Activated CD8-positive, alpha-beta memory T cell treated with anti-CD3 and anti-CD28 coated beads for 24 hours (primary cell): Measurements from ENCODE around the gene PLEKHA6.
A peak's percentile ranks its signal among the peaks of the same experiment; 100 is the strongest.

Experiments
- DNase-seq: peaks from one replicate; pipeline ENCODE4 v3.0.0-alpha.2; 2020

PLEKHA6 gene

DNA sequence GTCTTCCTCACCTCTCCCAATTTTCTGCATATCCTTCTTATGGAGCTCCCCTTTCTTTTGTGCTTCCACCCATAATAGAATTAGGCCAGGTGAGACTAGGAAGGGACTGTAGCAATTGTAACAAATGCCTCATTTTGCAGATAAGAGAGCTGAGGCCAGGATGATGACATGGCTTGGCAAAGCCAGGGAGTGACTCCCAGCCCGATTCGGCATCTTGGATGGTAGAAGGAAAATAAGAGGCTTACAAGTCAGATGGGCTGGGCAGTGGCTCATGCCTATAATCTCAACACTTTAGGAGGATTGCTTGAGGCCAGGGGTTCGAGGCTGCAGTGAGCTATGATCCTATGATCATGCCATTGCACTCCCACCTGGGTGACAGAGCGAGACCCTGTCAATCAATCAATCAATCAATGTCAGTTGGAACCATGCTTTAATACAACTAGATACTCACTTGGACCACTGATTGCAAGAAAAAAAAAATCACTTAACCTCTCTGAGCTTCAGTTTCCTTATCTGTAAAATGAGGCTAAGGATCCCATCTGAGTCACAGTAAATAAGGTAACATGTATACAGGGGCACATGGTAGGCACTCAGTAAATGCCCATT lies 51.6 kb downstream of the PLEKHA6 start:
- no peak for DNase-seq

DNA sequence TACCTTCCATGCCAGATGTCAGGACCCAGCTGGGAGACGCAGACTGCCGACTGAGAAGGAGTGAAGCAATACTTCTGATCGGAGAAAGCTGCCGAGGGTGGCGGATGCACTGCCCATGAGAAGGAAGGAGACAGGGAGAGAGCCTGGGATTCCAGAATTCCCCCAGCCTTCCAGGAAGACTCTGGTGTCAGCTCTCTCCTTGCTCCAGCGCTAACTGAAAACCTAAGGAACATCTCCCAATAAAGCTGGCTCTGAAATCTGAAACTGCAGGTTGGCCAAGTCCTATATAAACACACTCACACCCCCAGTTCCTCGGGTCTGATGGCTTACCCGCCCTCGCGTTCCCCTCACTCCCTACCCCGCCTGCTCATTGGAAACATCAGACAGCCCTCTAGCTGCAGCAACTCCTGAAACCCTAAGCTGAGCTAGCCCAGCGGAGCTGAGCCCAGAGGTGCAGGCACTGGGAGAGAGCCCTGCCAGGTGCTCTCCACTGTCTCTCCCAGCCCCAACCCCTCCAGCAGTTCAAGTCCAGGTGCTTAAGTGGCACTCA lies 52.3 kb downstream of the PLEKHA6 start:
- no peak for DNase-seq

DNA sequence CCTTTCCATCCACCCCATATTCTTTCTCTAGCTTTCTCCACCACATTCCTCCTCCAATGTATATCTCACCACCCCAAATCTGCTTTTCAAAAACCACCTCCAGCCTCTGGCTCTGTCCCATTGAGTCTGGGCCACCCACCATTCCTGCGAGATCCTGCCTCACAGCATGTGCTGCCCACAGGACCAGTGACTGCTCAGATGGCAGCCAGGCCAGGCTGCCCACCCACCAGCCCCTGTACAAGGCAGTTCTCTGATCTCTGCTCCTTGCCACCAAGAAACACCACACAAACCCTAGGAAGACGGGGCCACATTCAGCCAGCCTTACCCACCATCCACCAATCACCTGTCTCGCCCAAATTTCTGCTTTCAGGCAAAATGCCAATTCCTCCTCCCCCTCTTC lies 53.7 kb downstream of the PLEKHA6 start:
- DNase-seq, result no peak

DNA sequence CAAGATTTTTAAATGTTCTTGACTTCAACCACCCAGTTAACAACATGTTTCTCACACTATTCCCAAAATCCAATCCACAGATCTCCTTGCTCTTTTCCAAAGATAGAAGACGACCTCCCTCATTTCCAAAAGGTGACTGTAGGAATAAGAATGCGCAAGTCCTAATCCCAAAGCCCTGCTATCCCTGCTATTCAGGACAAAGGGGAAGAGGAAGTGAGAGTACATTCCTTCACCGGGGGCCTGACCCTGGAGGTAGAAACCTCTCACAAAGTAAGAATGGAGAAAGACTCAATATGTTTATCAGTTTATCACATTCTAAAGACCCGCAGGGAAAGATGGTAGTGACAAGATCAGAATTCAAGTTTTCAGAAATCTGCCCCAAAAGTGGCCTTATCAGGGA lies 55.7 kb downstream of the PLEKHA6 start:
- DNase-seq, result no peak

DNA sequence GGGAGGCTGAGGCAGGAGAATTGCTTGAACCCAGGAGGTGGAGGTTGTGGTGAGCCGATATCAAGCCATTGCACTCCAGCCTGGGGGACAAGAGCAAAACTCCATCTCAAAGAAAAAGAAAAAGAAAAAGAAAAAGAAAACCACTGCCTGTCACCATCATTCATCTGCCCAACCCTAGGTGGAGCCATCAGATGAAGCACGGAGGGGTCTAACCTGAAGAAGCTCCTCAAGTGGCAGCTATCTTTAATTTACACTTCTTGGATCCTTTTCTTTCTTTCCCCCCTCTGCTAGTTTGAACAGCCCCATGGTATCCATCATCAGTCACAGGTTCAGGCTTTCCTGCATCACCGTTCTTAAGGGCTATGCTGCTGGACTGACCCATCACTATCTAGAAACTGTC lies 57.0 kb downstream of the PLEKHA6 start:
- DNase-seq, result no peak

DNA sequence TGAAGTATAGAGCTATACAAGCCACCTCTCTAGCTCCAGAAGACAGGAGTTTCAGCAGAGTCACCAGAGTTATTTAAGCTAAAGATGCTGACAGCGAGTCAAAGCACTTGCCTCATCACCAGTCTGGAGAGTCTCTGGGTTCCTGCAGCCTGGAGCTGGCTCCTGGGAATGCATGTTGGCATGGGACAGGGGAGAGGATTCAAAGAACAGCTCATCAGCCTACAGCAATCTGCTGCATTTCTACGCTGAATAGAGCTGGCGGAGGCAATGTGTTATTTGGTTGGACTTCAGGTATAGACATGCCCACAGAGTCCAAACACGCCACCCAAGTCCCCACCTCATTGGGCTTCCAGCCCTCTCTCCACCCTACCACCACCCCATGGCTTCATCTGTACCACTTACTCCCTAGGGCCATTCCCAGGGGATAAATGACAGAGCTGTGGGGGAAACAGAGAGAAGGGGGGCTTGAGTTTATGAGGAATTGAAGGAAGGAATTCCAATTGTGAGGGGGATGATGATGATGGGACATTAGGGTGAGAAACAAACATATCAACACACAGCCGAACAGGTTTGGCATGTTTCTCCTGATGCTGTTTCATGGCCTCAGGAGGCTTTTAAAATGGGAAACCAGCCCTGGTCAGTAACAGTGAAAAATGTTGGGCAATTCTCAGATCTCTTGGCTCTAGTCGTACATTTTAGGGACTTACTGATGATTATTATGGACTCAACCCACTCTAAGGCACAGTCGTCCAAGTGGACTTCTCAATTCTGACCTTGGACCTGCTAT lies 58.4 kb downstream of the PLEKHA6 start:
- no peak for DNase-seq

DNA sequence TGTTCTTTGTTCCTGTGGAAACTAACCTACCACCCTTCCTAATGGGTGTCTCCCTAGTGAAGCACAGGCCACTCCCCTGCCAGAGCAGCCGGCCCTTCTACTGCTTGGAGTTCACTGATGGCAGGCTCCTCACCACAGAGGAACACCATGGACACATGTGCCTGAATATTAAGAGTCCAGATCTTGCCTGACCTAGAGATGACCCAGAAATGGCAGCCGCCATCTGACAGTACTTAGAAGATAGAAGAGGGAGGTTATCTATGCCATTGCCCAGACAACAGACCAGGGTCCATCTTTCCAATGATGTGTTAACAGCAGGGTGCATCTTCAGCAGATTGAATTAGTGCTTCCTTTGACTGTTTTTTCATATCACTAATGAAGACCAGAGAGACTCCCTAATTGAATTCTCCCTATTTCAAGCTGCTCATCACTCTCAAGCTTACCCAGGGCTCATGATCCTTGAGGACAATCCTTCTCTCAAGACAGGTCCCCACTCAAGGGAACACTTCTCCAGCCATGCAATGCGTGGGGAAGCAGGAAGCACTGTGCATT lies 59.8 kb downstream of the PLEKHA6 start:
- no peak for DNase-seq

DNA sequence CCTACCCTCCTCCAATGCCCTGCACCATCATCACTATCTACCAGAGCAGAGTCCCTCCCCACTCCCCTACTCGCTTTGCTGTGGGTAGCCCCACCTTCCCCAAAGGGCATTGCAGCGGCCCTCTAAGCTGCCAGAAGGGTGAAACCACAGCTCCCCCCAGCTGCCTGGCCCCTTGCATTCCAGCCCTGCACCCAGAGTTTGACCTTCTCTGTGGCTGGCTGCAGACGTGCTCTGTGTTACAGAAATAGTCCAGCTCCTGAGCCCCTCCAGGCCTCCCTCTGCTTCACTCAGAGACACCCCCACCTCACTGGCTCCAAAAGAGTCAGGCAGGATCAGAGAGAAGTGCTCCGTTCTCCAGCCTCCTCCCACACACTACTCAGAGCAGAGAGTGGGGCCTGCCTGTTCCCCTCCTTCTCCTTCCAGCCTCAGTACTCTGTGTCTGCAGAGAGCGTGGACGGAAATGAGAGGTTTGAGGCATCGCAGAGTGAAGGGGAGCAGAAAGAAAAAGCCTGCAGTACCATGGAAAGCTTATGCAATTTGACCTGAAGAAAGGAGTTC lies 63.2 kb downstream of the PLEKHA6 start:
- DNase-seq, result no peak

DNA sequence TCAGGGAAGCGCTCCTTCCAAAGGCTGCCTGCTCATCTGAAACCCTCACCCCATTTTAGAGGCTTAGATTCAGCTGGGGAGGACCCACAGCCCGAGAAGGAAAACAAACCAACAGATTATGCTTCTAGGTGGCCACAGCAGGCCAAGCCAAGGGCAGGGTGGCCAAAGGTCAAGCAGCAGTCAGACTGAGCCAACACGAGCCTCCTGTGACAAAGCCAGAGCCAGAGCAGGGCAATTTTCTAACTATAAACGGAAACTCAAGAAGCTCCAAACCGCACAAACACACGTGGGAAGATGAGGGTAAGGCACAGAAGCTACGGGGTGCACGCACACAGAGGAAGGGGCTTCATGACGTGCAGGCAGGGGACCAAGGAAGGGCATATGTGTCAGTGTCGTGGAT lies 64.1 kb downstream of the PLEKHA6 start:
- no peak for DNase-seq

DNA sequence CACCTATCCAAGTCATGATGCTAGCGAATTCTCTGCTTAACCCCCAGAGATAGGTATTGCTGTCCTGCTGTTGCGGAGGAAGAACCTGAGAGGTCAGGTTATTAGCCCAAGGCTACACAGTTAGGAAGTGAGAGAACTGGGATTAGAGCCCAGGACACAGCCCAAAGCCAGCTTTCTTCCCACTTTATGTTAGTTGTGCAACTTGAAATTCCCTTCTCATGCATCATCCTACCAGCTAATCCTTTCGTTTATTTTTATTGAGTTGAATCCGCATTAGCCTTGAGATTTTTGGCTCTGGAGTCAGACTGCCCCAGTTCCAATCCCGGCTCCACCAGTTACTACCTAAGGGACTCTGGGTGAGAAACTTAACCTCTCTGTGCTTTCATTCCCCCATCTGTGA lies 65.4 kb downstream of the PLEKHA6 start:
- DNase-seq, result no peak

DNA sequence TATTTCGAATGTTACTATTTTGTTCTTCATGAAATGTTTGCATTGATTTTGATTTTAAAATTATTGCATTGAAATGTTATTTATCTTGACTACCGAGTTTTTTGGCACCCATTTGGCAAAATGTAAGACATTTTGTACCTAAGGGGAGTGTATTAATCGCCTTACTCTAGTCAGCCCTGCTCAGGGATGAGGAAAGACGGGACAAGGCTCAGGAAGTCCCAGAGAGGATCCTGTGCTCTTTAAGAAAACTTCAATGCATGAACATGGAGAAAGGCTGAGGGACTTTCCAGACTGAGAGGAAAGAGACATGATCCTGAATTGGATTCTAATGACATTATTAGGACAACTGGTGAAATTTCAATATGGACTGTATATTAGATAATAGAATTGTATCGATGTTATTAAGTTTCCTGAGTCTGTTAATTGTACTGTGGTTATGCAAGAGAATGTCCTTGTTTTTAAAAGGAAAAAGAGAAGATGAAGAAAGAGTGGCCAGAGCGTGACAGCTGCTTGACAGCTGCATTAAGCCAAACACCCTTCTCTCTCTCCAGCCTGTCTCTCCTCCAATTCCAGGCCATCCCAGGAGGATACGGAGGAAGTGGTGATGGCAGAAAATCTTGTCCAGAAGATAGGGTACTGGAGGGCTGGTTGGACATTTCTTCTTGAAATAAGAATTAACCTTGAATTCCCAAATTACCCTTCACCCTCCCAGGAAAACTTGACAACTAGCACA lies 66.0 kb downstream of the PLEKHA6 start:
- DNase-seq, result no peak

DNA sequence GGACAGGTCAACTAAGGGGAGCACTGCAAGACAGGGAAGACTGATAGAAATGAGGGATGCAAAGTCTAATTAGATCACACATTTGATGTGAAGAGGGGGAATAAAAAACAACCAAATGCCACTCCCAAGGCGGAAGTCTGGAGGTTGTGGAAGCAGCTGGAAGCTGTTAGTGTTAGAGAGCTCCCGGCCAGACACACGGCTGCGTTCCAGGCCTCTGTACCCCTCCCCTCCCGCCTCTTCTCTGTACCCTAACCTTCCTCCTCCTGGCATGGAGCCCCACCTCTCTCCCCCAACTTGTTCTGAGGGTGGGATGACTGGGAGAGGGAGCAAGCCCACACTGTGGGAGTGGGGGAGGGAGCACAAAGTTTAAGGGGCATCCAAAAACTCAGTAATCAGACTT lies 67.0 kb downstream of the PLEKHA6 start:
- no peak for DNase-seq

DNA sequence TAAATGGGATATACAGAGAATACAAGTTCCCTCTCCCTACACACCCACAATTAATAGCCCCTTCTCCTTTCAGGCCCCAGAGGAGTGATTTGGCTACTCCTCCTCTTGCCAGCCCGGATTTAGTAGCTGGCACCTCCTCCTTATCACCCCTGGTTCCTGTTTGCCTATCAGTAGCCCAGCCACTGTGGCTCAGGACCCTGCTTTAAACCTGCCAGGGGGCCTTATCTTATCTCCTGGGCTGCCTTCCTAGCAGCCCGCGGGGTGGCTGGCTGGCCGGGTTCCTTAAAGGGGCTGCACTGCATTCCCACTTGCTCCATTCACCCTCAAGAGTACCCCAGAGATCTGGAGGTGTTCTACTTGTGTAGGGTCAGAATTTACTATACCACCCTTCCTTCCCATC lies 70.4 kb downstream of the PLEKHA6 start:
- no peak for DNase-seq

DNA sequence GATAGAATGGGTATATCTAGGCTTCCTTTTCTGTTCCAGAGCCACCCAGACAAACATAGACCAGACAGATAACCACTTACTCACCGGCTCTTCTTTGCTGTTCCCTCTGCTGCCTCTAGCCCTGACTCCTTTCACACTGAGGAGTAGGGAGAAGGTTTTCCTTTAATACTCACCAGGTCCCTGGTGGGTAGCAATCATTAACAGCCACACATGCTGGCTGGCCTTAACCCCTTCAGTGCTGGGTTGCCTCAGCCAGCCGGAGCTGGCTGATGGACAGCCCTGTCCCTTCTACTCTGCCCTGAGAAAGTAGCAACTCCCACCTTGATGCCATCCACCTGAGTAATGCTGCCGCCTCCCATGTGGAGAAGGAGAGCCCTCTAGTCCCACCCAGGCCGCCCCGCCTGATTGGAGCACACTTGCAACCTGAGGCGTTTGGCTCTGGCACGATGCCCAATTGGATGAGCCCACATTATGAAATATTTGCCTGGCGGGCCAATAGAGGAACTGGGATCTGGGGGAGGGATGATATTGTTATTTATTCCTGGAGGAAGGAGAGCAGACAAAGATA lies 71.6 kb downstream of the PLEKHA6 start:
- DNase-seq, result no peak

DNA sequence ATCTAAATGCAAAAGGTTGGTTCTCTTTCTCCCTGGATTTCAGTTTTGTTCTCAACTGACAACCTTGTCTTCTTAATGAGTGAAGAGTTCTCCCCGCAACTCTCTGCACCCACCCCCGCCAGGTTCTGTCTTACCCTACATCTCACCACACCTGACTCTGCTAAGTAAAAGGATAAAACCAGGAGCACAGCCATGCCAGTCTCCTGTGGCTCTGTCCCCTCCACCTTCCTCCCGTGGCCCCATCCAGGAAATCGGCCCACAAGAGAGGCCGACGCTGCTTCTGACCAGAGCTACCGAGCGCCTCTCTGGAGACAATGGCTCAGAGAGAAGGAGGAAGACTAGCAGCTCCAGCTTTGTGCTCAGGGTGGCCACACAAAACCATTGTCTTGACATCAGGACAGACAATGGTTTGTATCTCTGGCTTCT lies 72.2 kb downstream of the PLEKHA6 start:
- DNase-seq, result no peak

DNA sequence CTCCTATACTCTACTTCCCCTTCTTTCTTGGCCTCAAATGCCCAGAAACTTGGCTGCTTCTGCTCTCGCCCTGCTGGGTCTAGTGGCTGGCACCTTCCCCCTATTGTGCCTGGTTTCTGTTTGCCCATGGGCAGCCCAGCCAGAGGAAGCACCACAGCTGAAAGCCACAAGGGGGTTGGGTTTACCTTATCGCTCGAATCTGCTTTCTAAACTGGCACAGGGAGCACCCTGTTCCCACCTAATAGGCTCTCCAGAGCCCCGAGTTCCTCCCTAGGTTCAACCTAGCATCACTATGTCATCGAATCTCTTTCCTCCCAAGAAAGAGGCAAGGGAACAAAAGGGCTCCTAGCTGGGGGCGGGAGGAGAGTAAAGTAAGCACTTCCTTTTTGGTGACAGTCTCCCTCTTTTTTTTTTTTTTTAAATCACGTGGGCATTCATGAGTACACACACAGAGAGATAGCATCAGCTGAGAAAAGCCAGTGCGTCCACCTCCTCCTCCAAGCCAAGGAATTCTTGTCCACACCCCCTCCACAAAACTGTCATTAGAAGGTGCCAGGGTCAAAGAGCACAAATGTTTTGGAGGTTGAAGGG lies 72.8 kb downstream of the PLEKHA6 start:
- DNase-seq, result peak; percentile 72

DNA sequence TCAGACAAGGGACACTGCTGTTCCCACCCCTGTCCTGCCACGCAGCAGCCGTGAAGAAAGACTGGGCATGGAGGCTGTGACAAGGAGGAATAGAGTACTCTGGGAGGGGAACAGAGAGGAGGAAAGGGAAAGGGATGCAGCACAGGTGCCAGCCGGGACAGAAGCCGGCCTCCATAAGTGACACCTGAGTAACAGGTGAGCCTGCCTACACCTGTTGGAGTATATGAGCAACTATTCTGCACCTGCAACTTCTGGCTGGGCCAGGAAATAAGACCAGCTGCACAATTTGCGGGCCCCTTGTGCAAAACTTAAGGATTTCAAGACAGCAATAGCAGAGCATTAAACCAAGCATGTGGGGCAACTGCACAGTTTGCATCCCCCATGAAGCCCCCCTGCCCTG lies 73.4 kb downstream of the PLEKHA6 start:
- no peak for DNase-seq

DNA sequence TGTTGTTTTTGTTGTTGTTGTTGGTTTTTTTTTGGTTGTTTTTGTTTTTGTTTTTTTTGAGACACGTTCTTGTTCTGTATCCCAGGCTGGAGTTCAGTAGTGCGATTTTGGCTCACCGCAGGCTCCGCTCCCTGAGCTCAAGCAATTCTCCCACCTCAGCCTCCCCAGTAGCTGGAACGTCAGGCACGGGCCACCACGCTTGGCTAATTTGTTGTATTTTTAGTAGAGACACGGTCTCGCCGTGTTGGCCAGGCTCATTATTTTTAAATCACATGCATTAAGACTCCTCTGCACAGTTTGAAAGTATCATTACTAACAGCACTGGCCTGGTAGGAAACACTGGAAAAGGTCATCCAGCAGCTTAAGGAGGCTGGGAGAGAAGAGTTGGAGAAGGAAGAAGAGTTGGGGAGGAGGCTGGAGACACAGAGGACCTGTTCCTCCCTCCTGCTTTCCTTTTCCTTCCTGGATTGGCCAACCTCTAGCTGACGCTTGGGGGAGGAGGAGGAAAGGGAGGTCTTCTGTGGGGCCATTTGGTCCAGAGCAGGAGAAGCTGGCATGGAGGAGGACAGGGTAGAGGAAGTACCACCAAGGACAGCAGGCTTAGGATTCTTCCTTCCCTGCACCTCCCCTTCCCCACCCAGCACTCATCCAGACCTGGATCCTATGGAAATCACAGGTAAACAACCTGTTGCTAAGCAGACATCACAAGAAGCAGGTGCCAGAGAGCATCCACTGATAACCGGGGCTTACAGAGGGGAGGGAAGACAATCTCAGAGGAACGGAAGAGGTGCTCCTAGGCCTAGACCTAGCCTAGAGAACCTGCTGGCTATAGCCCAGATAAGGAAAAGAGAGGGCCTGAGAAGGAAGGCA lies 74.1 kb downstream of the PLEKHA6 start:
- no peak for DNase-seq

DNA sequence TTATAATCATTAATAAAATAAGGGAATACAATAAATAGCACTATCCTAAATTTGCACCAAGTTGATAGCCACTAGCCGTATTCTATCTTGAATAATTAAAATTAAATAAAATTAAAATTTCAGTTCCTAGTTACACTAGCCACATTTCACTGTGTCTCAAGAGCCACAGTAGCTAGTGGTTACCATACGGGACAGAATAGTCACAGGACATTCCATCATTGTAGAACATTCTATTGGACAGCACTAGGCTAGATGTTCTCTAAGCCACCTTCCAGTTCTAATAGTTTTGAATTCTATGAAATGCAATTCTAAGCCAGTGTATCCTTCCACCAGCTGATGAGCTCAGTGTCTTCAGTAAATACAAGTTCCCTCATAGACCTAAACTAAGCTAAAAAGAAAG lies 74.8 kb downstream of the PLEKHA6 start:
- no peak for DNase-seq

DNA sequence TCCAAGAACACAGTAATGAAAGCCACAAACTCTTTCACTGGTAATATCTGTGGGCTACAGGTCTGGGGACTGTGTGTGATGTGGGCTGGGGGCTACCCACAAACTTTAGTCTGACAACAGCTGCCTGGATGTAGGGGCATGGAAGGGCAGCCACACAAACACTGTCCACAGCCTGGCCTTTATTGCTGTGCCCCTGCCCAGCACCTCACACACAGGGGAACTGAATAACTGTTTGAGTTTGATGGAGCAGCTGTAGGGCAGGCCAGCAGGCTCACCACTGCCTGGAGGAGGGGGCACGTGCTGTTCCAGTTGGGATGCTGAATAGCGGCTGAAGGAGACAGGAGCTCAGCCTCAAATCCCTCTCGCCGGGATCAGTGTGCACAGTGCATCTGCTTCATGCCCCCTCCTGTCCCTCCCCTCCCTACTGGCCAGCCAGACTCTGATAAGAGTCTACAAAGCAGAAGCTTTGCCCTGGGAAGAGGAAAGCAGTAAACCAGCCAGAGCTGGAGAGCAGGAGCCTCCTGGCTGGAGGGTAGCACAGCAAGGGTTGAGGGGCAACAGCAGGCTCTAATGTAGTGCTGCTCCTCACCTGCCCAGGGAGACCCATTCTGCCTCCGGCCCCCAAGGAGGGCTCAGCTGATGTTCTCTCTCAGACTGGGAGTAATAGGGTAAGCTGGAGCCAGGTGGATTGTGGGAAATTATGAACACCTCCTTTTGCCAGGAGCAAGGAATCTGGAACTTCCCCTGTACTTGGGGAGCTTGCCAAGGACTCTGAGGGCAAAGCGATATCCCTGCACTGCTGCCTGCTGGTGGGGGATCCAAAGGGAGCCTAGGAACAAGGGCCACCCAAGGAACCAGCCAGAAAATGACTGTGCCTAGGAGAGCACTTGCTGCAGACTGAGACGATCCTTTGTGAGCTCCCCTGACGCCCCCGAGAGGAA lies 75.7 kb downstream of the PLEKHA6 start:
- no peak for DNase-seq
